Stimulated activated CD4-positive, alpha-beta T cell treated with anti-CD3 and anti-CD28 coated beads, Interleukin-1b, Interleukin-23, amount 100 ng/mL, for 24 hours (primary cell): ENCODE measurements around the gene AVEN.
"Not testable (repeated sequence)": the region's sequence is repeated elsewhere in the genome, so short reads cannot be mapped to it uniquely, and the experiment has no call there.

Source experiments
- DNase-seq, 4 experiments: peaks; one replicate each; pipeline ENCODE4 v3.0.0-alpha.2; 2020; ENCODE audit warnings: low read depth in 4 of 4, low spot score in 1 of 4

AVEN gene

DNA sequence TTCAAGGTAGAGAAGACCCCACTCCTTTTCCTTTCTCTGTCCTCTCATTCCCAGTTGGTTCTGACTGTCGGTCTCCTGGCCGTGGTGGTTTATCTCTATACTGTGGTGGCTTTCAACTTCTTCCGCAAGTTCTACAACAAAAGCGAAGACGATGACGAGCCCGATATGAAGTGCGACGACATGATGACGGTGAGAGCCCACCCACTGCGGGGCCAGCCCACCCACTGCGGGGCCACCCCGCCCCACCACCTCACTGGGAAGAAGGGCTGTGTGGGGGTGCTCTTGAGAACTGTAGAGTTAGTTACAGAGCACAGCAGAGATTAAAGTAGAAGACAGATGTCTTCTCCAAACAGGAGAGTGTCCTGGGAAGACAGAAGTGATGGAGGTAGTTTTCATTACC lies 181.3 kb downstream of the AVEN start:
- no peak for DNase-seq

DNA sequence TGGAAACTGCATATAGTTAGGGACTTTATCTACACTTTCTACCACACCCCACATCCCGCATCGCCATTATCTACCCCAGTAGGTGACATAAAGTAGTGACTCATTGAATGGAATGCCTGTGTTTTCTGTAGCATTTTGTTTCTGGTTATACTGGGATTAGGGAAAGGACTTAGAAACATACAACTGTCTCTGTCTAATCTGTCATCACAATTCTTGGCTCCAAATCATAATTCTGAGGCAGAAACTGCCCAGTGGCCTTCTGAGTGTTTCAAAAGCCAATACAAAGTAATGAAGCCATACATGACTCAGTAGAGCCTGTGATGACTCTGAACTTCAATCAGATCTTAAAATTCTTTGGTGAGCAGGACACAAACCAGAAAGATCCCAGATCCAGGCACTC lies 186.4 kb downstream of the AVEN start:
- DNase-seq, result no peak

DNA sequence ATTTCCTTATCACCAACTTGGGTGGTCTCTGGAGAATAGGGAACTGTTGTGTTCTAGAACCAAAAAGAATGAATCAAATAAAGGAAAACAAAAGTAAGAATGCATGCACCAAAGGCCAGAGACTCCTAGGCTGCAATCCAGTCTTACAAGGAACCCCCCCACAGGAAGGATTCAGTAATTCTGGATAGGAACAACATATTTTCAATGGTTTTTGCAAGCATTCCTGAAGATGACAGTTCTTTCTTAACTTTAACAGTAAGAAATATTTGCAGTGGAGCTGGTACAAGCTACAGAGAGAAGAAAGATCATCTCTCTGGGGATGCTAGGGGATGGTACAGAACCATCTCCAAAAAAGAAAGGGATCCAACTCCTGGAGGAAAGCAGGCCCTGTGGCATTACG lies 186.9 kb downstream of the AVEN start:
- no peak for DNase-seq

DNA sequence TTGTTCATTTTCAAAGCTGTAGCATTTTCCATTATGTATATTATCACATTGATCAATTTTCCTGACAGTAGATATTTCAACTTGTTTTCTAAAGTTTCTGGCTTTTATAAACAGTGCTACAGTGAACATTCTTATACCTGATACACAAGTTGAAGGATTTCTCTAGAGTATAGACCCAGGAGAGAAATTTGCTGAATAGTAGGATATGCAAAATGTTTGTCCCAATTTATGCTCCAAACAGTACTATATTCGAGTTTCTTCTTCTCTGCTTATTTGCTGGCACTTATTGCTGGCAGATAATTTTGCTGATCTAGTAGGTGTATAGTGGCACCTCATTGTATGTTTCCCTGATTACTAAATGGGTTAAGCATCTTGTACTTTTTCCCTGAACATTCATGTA lies 187.9 kb downstream of the AVEN start:
- DNase-seq, result no peak

DNA sequence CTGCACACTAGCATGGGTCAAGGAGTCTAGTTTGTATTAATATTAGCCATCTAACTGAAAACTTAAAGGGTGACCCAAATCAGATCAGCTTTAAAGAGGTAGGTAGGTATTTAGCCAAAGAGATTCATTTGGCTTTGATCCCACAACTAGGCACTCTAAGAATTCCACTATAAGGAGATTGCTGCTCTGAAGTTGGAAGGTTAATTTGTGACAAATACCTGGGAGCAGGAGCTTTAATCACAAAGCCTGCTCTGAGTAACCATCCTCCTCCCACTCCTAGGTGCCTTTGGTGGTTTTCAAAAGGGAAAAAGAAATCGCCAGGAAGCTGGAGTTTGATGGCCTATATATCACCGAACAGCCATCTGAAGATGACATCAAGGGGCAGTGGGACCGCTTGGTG lies 191.0 kb downstream of the AVEN start:
- no peak for DNase-seq

DNA sequence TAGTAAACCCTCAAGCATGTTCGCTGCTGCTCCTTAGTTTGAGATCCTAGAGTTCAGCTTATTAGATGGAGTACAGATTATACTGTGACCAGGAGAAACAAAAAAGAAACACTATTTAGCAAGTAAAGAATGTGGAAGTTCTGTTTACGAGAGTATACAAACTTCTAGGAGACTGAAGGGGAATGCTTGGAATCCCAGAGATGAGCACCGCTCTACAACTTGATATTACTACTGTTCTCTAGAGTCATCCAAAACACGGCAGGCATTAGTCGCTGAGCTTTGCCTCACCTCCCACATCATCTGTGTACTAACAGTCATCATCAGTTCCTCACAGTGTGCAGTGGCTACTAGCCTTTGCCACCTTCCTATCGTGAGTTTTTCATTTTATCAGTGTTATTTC lies 192.1 kb downstream of the AVEN start:
- DNase-seq, result no peak

DNA sequence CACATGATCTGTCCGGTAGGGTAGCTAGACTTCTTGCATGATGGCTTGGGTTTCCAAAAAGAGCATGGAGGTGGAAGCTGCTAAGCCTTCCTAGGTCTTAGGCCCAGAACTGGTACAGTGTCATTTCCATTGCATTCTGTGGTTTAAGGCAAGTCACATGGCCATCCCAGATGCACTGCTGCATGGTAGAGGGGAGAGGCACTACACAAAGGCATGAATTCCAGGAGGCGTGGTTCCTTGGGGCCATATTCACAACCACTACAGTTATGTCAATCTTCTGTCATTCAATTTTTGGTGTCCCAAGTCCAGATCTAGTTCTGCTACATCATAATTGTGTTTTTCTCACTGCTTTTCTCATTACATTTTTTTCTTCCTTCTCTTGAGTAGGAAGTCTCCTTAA lies 192.9 kb downstream of the AVEN start:
- DNase-seq, result no peak

DNA sequence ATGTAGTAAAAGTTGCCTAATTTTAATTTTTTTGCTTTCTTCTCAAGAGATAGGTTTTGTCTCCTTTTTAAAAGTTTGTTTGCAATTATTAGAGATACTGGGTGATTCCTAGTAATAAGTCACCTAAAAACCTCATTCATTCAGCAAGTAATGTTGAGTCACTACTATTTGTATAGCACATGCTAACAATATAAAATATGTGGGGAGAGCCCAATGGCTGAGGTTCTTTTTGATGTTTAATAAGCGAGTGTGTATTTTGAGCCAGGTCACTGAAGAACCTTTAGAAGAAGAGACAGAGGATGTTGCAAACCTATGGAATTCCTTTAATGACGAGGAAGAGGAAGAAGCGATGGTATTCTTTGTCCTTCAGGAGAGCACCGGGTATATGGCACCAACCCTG lies 194.4 kb downstream of the AVEN start:
- no peak for DNase-seq

DNA sequence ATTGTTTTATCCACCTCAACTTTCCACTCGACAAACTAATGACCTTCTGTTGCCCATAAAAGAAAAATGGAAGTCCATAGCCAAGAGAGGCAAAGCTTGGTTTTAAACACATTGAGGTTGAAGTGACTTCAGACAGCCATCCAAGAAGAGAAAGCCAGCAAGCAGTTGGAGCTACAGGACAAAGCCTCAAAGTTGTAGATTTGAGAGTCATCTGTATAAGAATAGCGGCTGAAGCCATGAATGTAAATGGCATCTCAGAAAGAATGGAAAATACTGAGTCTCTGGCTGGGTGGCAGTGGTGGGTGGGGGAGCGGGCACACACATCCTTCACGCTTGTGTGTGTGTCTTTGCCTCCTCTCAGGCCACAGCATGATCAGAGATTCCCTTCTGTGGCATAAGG lies 194.8 kb downstream of the AVEN start:
- DNase-seq, result no peak

DNA sequence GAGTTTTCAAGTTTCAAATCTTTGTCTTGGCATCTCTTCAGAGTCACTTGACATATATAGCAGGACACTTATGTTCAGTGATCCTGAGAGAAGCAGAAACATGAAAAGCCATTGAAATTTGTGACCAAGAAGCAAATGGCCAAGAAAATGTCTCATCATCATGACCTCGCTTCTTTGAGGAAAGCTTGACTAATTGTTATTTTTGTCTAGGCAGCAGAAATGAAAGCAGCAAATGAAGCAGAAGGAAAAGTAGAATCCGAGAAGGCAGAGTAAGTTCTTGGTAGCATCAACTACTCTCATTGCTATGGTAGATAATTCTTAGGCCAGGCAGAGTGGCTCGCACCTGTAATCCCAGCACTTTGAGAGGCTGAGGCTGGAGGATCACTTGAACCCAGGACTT lies 198.4 kb downstream of the AVEN start:
- no peak for DNase-seq

DNA sequence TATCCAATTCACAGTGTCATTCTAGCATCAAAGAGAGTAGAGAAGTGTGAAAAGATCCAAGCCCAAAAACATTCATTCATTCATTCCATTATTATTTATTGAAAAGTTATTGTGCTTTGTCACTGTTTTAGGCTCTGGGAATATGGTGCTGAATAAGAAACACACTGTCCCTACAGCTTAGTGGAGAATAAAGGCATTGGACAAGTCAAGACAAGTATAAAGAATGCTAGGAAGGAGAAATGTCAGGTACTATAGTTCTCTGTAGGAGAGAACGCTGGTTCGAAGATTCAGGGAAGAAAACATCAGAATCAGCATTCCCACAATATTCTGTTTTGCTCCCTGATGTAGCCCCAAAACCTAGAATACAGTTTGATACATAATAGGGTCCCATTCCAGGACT lies 199.5 kb downstream of the AVEN start:
- no peak for DNase-seq

DNA sequence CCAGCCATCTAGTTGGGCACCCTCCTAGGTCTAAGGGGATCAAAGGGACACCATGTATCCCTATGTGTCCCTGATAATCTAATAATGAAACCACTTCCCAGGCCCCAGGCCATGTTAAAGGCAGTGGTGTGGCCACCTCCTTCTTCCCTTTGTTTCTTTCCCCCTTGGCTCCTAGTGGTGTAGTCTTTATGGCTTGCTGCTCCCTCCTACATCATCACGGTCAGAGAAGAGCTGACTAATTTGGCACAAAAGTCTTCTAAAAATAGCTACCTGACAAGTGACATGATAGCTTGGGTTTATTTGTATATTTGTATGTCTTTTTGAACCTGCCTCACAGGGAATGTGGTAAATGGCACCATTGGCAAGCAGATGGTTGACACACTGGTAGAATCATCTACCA lies 201.7 kb downstream of the AVEN start:
- DNase-seq, result no peak

DNA sequence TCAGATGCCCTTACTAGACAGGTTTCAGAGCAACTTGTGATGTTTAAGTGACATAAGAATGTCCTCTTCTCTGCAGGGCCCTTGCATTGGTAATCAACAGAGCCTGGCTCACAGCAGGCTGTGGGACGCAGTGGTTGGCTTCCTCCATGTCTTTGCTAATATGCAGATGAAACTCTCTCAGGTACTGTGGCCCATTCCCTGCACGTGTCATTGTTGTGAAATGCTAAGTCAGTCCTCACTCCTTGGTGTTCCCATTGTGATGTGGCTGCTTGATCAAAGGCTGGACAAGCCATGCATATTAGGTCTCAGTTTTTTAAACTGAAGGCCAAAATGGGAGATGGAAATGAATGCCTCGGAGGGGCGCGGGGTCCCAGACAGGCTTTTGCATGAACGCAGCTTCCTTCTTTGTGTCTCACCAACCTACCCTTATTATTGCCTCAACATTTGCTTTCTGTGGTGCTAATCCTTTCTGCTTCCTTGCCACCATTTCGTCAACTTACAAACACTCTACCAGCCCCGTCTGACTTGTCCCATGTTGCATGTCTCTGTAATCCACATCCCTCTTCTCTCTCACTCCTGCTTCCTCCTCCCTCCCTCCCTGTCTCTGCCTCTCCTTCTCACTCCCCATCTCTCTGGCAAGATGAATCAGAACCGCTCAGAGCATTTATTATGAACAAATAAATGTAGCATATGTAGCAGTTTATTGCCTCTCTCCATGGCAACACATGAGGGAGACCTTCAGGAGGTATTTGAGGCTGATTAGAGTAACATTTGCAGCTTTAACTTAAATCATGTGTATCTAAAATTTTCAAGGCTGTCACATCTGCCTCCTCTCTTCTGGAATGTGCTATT lies 203.9 kb downstream of the AVEN start:
- no peak for DNase-seq

DNA sequence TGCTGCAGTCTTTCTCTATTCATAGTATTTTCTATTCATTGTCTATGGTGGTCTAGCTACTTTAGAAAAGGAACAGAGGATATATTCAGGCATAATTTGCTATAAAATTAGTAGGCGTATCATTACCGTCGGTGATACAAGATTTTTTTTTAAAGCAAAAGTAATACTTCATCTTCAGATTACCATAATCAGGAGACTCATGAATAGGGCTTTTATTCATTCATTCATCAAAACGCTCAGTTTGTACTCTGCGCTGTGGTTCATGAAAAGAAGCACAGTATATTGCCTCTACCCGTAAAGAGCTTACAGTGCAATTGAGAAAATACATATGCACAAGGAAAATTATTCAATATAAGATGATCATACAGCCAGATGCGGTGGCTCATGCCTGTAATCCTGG lies 207.4 kb downstream of the AVEN start:
- DNase-seq, result no peak

DNA sequence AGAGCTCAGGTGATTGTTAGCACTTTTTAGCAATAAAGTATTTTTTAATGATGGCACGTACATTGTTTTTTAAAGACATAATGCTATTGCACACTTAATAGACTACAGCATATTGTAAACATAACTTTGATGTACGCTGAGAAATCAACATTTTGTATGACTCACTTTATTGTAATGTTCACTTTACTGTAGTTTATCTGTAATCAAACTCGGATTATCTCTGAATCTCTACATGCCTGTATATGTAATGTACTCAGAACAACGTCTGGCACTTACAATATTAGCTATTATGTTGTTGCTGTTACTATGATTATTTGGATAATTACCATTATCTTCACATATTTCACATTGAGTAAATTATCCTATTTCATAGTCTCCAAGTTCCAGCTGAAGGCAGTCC lies 208.7 kb downstream of the AVEN start:
- DNase-seq, result no peak

DNA sequence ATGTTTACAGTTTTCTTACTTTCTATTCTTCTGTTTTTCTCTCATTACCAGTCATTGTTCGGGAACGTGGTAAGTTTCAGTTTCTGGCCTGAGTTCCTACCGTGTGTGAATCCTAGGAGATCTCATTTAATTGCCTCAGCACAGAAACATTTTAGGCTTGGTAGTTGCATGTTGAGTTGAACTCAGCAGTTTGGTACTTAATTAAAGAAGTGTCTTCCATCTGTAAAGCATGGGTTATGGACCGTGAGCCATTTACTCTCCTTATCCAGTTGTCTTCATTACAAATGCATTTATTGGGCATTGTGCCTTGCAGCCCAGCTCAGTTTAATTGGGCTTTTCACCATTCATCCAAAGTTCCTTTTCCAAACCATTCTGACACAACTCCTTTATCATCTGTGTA lies 212.8 kb downstream of the AVEN start:
- DNase-seq, result no peak

DNA sequence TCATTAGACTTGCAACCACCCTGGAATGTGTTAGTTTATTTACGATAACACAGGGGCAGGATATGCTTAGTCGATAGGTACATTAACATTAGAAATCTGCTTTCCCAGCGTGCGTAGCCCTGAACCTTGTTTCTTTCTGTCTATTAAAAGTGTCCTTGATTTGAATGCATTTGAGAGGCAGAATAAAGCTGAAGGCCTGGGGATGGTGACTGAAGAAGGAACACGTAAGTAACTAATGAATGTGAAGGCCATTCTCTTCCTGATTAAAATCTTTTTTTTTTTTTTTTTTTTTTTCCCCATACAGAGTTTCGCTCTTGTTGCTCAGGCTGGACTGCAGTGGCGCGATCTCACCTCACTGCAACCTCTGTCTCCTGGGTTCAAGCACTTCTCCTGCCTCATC lies 213.6 kb downstream of the AVEN start:
- no peak for DNase-seq

DNA sequence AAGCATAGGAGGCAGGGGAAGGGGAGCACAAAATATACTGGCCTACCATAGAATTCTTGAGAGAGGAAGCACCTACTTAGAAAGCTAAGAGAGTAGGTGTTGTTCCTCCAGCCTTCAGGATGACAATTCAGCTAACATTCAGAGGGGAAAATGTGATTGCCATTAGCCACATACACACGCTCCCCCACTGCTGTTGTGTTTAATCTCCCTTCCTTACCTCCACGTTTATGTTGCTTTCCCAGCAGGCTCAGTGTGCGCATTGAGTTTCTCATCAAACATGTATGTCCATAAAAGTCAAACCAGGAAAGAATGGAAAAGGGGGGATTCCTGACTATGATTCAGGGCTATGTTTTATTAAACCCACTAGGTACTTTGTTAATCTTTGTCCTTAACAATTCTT lies 215.9 kb downstream of the AVEN start:
- DNase-seq, result no peak

DNA sequence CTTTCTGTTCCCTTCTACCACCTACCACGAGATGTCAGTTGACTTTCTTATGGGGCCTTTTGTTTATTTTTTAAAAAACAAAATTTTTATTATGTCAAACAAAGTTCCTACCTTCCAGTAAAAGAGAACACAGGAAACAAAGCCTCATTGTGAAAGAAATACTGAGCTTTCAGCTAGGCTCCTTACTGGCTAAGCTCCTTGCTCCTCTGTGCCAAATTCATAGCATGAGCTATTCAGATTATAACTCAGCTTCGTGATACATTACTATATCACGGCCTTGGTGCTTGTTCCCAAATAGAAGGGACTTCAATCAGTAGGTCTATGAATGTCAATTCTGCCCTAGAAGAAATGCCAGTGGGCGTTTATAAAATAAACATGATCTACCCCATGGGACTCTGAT lies 216.5 kb downstream of the AVEN start:
- no peak for DNase-seq

DNA sequence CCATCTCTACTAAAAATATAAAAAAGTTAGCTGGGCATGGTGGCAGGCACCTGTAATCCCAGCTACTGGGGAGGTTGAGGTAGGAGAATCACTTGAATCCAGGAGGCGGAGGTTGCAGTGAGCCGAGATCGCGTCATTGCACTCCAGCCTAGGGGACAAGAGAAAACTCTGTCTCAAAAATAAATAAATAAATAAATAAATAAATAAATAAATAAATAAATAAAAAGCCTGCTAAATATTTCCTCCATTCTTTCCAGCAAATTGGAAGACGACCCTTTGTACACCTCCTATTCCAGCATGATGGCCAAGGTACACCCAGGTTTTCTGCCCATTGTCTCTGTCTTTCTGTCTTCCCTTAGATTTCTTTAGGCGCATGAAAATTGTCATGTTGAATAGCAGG lies 219.5 kb downstream of the AVEN start:
- DNase-seq, result not testable (repeated sequence)
